ENCODE measurements around the gene TP53.

Gene TP53

DNA sequence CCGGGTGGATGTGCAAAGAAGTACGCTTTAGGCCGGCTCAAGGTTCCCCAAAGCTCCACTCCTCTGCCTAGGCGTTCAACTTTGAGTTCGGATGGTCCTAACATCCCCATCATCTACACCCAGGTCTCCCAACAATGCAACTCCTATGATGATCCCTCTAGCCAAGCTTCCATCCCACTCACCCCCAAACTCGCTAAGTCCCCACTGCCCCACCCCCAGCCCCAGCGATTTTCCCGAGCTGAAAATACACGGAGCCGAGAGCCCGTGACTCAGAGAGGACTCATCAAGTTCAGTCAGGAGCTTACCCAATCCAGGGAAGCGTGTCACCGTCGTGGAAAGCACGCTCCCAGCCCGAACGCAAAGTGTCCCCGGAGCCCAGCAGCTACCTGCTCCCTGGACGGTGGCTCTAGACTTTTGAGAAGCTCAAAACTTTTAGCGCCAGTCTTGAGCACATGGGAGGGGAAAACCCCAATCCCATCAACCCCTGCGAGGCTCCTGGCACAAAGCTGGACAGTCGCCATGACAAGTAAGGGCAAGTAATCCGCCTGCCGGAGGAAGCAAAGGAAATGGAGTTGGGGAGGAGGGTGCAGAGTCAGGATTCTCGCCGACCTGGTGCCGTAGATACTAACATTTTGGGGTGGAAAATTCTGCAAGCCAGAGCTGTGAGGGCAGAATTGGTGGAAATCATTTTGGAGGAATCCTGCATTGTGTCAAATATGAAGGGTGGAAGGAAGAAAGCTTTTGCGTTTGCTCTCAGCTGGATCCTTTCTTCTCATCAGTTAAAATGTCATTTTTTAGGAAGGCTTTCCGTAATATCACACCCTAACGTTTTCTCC is at the start of gene TP53:
Gene TP53 (minus strand): TSS at position 419 of the 836 bp plus-strand sequence. CDS start 10,896 bp downstream, outside the sequence.
- H3K36me3 ChIP-seq (ENCODE audit: insufficient read depth, low read length) = no peaks in the 10 kb centered on the region
- H3K9ac ChIP-seq (ENCODE audit: low read depth, low read length) = peak within 1 kb of the TSS; percentile 93
- H3K4me1 ChIP-seq (ENCODE audit: insufficient read depth, low read length) = peaks cover 6% of the 10 kb centered on the region; the same call in 1 of the 2 replicates
- no peaks in the 10 kb centered on the region for H3K9me3 ChIP-seq (ENCODE audit: control insufficient read depth, insufficient read depth, low read length)

DNA sequence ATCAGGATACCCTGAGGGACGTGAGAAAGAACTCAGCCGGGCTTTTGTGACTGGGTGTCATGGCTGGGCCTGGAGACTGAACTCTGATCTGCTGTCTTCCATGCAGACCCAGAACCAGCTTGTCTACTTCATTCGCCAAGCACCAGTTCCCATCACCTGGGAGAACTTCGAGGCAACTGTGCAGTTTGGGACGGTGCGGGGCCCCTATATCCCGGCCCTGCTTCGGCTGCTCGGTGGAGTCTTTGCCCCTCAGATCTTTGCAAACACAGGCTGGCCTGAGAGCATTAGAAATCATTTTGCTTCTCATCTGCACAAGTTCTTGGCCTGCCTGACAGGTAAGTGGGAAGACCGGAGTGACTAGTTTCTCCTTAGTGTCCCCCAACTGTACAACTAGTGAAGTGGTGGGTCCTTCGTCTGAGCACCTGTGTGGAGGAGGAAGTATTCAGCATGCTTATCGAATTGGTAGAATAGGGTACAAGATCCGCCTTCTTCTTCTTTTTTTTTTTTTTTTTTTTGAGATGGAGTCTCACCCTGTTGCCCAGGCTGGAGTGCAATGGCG is 45.8 kb upstream of the TP53 start:
- Histone ChIP-seq H3K9ac (ENCODE audit: low read depth, low read length) (no peak overlapping the region), H3K4me1 (ENCODE audit: insufficient read depth, low read length) (no peaks in the 10 kb centered on the region), H3K36me3 (ENCODE audit: insufficient read depth, low read length) (no peaks in the 10 kb centered on the region), H3K9me3 (ENCODE audit: control insufficient read depth, insufficient read depth, low read length) (no peaks in the 10 kb centered on the region)

DNA sequence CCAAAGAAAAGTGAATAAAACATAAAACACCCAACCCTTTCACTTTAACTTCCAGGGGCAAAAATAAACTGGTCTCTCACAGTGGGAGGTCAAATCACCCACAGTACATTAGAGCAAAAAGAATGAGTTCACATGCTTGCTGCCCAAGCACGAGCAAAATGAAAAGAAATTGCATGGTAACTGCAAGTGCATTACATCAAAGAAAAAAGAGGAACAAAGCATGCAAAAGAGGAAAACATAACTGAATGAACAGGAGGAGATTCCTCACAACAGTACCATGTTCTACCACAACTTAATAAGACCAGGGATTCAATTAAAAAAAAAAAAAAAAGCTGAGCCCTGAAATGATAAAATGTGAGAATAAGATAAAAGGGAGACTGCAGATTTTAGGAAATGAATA is 42.5 kb upstream of the TP53 start:
- no peaks in the 10 kb centered on the region for H3K4me1 ChIP-seq (ENCODE audit: insufficient read depth, low read length)
- H3K9ac ChIP-seq (ENCODE audit: low read depth, low read length) = no peak overlapping the region
- no peaks in the 10 kb centered on the region for H3K9me3 ChIP-seq (ENCODE audit: control insufficient read depth, insufficient read depth, low read length)
- no peaks in the 10 kb centered on the region for H3K36me3 ChIP-seq (ENCODE audit: insufficient read depth, low read length)

DNA sequence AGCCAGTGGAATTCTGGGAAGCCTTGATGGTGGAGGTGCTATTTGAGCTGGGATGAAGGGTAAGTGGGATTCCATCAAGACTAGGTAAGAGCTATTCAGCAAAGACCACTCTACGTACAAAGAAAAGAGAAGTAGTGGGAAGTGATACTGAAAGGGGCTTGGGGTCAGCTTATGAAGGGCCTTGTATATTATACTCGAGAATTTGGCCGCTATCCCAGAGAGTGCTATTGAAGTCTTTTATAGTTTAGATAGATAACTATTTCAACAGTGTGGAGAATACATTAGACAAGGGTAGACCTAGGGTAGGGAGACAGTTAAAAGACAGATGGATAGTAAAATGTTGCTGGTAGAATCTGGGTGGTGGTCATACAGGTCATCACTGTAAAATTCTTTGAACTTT is 40.6 kb upstream of the TP53 start:
- Histone ChIP-seq H3K9ac (ENCODE audit: low read depth, low read length) (no peak overlapping the region), H3K36me3 (ENCODE audit: insufficient read depth, low read length) (no peaks in the 10 kb centered on the region), H3K4me1 (ENCODE audit: insufficient read depth, low read length) (no peaks in the 10 kb centered on the region), H3K9me3 (ENCODE audit: control insufficient read depth, insufficient read depth, low read length) (no peaks in the 10 kb centered on the region)

DNA sequence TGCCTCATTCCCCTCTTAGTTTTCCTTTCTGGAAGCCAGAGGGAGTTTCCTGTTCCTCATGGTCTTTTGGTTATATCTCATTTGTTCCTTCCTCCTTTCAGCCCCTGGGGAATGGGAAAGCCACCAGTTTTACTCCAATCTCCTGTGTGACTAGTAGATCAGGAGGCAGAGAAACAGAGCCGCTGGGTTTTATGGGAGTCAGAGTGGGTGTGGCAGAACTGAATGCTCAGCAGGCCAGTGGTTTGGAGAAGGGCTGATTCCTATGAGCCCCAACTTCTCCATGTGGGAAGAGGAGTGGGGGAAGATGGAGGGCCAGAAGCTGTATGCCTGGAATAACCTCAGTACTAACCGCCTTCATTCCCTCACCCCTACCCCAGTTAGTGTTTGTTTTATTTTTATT is 34.3 kb upstream of the TP53 start:
- no peaks in the 10 kb centered on the region for H3K9me3 ChIP-seq (ENCODE audit: control insufficient read depth, insufficient read depth, low read length)
- peaks cover 8% of the 10 kb centered on the region for H3K4me1 ChIP-seq (ENCODE audit: insufficient read depth, low read length)
- no peak overlapping the region for H3K9ac ChIP-seq (ENCODE audit: low read depth, low read length)

DNA sequence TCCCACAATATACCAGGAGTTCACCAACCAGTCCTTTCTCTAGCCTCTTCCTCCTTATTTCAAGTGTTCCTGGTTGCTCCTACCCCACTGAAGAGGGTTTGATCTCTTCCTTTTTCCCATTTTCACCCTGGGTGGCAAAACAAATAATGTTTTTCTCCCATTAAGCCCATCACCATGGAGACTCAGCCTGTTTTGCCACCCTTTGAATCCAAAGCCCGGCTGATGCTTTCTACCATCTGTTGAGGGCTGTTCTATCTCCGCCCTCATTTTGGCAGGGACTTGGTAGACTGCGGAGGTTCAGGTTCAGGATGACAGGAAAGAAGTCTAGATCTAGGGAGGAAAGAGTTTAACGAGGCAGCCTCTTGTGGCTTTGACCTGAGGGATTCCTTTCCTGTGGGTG is 32.8 kb upstream of the TP53 start:
- H3K9ac ChIP-seq (ENCODE audit: low read depth, low read length) = no peak overlapping the region
- peaks cover 16% of the 10 kb centered on the region for H3K4me1 ChIP-seq (ENCODE audit: insufficient read depth, low read length)
- H3K9me3 ChIP-seq (ENCODE audit: control insufficient read depth, insufficient read depth, low read length) = no peaks in the 10 kb centered on the region
- no peaks in the 10 kb centered on the region for H3K36me3 ChIP-seq (ENCODE audit: insufficient read depth, low read length)

More for the DNA sequence above, 34.3 kb upstream of the TP53 start:
- H3K36me3 ChIP-seq (ENCODE audit: insufficient read depth, low read length) = no peaks in the 10 kb centered on the region

DNA sequence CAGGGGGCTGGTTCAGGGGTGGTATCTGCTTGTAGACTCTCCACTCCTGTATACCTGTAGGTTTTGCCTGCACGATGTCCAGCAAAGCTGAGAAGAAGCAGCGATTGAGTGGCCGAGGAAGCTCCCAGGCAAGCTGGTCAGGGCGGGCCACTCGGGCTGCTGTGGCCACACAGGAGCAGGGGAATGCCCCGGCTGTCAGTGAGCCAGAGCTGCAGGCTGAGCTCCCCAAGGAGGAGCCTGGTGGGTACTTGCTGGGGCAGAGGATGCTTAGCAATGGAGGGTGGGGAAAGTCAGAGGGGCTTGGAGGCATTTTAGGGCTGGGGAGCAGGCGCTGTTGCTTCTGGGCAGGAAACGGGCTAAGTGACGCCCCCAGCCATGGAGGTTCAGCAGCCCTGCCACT is 32.4 kb upstream of the TP53 start:
- Histone ChIP-seq H3K36me3 (ENCODE audit: insufficient read depth, low read length) (no peaks in the 10 kb centered on the region), H3K4me1 (ENCODE audit: insufficient read depth, low read length) (peaks cover 16% of the 10 kb centered on the region), H3K9ac (ENCODE audit: low read depth, low read length) (no peak overlapping the region), H3K9me3 (ENCODE audit: control insufficient read depth, insufficient read depth, low read length) (no peaks in the 10 kb centered on the region)

DNA sequence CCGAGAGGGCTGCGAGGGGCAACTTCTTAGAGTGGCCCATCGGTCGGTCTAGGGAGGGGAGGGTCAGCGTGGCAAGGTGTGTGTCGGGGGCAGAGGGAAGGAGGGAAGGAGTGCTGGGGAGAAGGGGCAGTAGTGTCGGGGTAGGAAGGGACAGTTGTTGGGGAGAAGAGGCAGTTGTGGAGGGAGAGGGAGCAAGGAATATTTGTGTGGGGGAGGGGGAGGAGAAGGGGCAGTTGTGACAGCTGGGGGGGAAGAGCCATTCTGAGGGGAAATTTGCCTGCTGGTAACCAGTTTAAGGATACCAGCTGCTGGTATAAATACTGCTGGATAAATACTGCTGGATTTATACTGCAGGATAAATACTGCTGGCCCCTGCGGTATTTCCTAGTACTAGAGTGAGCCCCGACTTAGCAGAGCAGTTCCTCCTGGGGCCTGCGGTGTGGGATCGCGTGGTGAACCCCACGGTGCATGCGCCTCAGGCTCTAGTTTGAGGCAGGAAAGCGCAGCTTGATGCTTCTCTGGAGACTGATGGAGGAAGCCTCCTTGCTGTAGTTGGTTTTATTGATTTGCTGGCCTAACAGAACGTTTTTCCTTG is 30.6 kb upstream of the TP53 start:
- no peaks in the 10 kb centered on the region for H3K36me3 ChIP-seq (ENCODE audit: insufficient read depth, low read length)
- H3K4me1 ChIP-seq (ENCODE audit: insufficient read depth, low read length) = peaks cover 16% of the 10 kb centered on the region
- H3K9ac ChIP-seq (ENCODE audit: low read depth, low read length) = peak overlapping the region; percentile 79; the same call in 1 of the 2 replicates
- no peaks in the 10 kb centered on the region for H3K9me3 ChIP-seq (ENCODE audit: control insufficient read depth, insufficient read depth, low read length)

DNA sequence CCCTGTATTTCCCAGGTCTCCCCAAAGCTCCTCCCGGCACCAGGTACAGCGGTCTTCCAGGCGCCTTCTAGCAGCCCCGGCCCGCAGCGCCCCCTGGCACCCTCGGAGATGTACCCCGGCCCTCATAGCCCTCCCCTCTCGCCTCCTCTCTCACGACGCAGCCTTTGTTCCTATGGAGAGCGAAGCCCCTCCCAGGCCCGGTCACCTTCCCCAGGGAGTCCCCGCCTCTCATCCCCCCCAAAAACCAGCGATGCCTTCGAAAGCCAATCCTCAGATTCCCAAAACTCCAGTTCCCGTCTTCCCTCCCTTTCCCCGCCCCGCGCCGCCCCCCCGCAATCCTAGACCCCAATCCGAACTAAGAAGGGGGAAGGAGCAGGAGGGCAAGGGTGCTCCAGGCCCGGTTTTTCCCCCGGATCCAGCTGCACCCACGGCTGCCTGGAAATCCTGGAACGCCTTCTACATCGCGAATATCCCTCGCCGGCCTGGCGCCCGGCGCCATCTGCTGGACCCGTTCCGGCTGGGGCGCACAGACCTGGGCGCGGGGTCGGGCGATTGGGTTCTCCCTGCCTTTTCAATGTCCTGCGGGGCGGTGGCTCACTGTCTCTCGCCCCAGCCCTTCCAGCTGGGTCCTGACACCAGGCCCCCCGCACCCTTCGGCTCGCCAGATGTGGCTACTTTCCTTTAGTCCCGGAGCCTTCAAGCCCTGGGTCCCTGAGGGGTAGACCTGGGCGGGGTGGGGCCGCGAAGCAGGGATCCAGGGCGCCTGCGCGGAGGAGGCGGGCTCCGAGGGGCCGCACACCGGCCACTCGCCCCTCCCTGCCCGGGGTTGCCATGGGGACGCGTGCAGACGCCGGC is 29.8 kb upstream of the TP53 start, which contains the start of gene DNAH2:
Gene DNAH2 (plus strand): TSS at position 844 of the 855 bp plus-strand sequence. CDS start 1,991 bp downstream, outside the sequence.
- Histone ChIP-seq H3K4me1 (ENCODE audit: insufficient read depth, low read length) (peaks cover 16% of the 10 kb centered on the region), H3K9ac (ENCODE audit: low read depth, low read length) (peak within 1 kb of the TSS; percentile 79), H3K9me3 (ENCODE audit: control insufficient read depth, insufficient read depth, low read length) (no peaks in the 10 kb centered on the region), H3K36me3 (ENCODE audit: insufficient read depth, low read length) (no peaks in the 10 kb centered on the region)

DNA sequence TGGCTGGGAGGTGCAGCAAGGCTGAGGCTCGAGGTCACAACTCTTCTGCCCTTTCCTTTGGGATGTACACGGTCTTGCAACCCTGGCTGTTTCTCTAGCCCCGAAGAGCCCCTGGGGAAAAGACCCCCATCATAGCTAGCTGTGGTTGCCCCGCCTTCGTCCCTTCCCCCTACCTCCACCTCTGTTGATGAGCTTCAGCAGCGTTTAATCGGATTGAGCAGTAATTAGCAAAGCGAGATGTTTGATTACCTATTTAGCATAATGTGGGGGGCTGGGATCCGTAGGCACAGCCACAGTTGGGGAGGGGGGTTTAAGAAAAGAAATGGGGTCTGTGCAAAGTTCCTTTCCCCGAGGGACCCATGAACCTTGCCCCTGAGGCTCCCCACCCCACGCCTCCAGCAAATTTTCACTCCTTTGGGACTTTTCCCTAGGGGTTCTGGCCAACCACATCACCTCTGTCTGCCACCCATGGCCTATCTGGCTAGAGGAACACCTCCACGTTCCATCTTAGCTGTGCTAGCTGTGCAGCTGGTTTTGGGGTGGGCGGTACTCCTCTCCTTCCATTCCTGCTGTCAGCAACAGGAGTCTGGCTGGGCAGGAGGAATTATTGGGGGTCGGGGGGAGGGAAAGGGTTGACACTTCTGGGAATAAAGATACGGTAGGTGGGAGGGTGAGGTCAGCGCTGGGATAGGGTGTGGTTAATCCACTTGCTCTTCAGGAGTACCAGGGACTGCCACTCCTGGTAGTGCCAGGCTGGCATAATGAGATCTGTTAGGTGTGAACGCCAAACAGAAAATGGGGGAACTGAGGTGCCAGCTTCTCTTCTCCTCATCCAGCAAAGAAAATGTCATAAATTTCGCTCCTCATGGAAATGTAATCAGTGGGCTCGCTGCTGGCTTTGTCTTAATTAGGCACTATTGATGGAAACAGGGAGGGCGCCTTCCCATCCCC is 28.9 kb upstream of the TP53 start:
- no peaks in the 10 kb centered on the region for H3K36me3 ChIP-seq (ENCODE audit: insufficient read depth, low read length)
- H3K9me3 ChIP-seq (ENCODE audit: control insufficient read depth, insufficient read depth, low read length) = no peaks in the 10 kb centered on the region
- H3K4me1 ChIP-seq (ENCODE audit: insufficient read depth, low read length) = peaks cover 22% of the 10 kb centered on the region
- H3K9ac ChIP-seq (ENCODE audit: low read depth, low read length) = peak overlapping the region; percentile 79

DNA sequence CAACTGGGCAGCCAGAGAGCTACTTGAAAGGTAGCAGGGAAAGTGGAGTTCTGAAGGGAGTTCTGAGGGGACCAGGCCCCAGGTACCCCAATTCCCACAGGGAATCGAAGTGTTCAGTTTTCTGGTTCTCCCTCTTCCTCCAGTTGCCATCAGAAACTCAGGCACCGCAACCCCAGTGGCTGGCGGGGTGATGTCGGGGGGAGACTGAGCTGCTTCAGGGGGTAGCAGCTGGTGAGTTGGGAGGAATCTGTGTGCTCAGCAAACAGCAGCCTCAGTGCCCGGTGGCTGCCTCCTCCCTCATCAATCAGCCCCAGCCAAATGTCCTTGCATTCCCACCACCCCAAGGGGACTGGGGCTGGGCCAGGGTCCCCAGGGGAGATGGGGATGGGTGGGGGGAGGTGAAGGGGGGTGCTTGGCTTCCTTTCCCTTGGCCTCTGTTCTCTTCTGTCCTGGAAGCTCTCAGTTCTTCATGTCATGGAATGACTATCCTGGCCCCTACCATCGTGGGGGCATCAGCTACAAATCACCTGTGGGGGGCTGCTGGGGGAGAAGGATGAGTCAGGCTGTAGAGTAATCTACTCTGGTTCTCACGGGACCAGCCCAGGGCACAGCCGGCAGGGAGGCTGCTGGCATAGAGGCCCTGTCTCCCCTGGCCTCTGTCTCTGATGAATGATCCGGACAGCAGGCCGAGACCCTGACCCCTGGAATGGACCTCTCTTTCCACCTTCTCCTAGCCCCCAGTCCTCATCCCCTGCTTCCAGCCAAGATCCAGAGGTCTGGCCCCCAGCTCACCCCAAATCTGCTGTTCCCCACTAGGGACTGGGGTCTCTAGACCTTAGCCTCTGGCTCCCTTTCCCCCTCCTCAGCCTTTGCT is 27.7 kb upstream of the TP53 start:
- Histone ChIP-seq H3K36me3 (ENCODE audit: insufficient read depth, low read length) (no peaks in the 10 kb centered on the region), H3K4me1 (ENCODE audit: insufficient read depth, low read length) (peaks cover 26% of the 10 kb centered on the region), H3K9ac (ENCODE audit: low read depth, low read length) (no peak overlapping the region), H3K9me3 (ENCODE audit: control insufficient read depth, insufficient read depth, low read length) (no peaks in the 10 kb centered on the region)

DNA sequence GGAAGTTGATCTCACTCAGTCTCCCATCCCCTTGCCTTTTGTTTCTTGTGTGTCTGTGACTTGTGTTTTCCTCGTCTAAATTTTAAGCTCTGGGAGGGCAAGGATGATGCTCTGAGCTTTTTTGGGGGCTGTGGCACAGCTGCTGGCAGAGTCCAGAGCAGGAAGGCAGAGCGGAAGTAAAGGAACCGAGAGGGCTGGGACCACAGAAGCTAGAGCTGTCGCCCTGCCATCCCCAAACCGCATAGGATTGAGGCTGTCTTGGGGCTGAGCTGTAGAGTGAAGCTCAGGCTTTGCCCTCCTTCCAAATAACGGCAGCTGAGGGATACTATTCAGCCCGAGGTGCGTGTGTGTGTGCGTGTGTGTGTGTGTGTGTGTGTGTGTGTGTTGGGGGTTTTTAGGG is 26.5 kb upstream of the TP53 start:
- H3K9ac ChIP-seq (ENCODE audit: low read depth, low read length) = no peak overlapping the region
- H3K4me1 ChIP-seq (ENCODE audit: insufficient read depth, low read length) = peaks cover 25% of the 10 kb centered on the region
- no peaks in the 10 kb centered on the region for H3K36me3 ChIP-seq (ENCODE audit: insufficient read depth, low read length)
- H3K9me3 ChIP-seq (ENCODE audit: control insufficient read depth, insufficient read depth, low read length) = no peaks in the 10 kb centered on the region

Data from ES-I3 (cell line).